ENCODE results near the gene GPR179.

The GPR179 gene

DNA sequence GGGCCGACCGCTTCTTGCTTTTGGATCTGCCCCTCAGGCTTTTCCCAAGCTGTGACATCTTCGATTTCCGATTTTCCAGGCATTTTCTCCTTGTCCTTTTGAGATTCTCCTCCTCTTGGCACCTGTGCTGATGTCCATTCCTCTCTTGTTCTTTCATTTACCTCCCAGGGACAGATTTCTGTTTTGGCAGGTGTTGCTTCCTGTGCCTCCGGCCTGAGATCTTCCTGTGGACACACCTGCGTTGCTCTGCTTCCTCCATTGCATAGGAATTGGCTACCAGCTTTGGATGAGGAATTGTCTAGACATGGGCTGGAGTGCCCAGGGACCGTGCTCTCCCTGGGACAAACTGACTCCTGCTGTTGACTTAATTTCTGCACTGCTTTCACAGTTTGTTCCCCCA lies 15.1 kb downstream of the GPR179 start:
- H3K4me3 ChIP-seq (ENCODE audit: low read length): no peak overlapping the region
- DNase-seq (ENCODE audit: low read depth): no peak
- TF ChIP-seq, protein P1, sequence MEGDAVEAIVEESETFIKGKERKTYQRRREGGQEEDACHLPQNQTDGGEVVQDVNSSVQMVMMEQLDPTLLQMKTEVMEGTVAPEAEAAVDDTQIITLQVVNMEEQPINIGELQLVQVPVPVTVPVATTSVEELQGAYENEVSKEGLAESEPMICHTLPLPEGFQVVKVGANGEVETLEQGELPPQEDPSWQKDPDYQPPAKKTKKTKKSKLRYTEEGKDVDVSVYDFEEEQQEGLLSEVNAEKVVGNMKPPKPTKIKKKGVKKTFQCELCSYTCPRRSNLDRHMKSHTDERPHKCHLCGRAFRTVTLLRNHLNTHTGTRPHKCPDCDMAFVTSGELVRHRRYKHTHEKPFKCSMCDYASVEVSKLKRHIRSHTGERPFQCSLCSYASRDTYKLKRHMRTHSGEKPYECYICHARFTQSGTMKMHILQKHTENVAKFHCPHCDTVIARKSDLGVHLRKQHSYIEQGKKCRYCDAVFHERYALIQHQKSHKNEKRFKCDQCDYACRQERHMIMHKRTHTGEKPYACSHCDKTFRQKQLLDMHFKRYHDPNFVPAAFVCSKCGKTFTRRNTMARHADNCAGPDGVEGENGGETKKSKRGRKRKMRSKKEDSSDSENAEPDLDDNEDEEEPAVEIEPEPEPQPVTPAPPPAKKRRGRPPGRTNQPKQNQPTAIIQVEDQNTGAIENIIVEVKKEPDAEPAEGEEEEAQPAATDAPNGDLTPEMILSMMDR (conservative IDR thresholded peaks at IDR 0.05; ENCODE audit: low read depth, low read length): no peak

DNA sequence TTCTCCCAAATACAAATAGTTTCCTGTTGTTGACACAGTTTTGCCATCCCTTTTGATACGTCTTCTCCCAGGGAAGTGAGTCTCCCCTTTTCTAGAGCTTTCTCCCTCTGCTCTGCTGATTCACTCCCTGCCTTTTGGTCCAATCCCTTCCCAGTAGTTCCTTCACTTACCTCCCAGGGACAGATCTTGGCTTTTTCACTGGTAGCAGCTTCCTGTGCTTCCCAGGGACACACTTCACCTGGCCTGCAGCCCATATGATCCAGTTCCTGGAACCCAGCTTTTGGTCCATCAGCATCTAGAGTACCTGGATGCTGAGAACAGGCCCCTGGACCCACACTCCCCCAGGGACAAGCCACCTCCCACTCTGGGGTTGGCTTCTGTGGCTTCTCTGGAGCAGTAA lies 15.8 kb downstream of the GPR179 start:
- TF ChIP-seq, protein P1 (conservative IDR thresholded peaks at IDR 0.05; ENCODE audit: low read depth, low read length): no peak
- DNase-seq (ENCODE audit: low read depth): no peak
- no peak overlapping the region for H3K4me3 ChIP-seq (ENCODE audit: low read length)

DNA sequence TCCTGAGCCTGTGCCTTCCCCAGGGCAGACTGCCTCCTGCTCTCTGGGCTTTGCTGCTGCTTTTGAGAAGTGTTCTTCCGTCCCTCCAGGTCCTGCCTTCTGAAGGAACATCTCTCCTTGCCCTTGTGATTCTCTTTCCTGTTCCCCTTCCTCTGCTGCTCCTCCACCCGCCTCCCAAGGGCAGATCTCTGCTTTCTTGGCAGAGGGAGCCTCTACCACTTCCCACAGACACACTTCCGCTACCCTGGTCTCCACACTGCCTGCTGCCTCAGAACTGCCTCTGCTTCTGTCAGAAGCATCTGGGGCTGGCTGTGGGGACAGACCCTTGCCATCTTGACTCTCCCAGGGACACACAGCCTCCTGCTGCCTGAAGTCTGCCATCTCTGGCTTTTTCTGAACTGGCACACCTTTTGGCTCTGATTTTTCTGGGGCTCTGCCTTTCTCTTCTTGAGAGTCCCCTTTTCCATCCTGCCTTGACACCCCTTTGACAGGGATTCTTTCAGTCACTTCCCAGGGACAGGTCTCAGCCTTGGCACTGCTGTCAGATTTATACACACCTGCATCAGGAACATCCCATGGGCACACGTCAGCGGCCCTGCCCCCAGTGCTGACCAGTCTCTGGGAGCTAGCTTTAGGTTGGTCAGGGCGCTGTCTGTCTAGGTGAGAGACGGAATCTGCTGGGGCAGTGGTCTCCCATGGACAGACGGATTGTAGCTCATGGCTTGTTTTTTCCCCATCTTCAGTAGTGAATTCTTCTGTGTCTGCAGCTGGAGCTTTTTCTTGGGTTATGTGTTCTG lies 16.6 kb downstream of the GPR179 start:
- DNase-seq (ENCODE audit: low read depth): no peak
- no peak overlapping the region for H3K4me3 ChIP-seq (ENCODE audit: low read length)
- TF ChIP-seq, protein P1 (conservative IDR thresholded peaks at IDR 0.05; ENCODE audit: low read depth, low read length): no peak

DNA sequence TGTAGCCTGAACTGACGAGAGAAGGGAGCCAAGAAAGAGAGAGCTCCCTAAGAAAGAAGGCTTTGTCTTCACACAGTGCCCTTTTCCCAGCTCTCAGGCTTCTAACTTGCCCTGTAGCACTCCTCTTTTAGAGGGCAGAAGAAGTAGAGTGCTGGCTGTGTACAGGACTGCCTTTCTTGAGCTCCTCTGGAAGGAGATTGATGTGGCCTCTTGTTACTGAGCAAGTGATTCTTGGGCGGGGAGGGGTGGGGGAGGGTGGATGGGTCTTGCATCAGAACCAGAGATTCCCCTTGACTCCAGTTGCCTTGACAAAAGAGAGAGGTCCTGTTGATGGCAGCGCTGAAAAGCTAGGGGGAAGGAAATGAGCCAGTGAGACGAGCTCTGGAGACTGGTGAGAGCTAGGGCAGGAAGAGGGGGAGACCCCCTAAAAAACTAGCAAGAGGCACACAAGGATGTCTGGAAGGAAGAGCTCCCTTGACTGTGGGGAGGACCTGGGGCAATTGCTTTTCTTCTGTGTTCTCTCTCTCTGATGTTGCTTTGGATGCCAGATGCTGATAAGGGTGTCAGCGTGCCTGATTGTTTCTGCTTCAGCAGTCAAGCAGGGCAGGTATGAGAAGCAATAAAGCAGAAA lies 18.4 kb downstream of the GPR179 start:
- no peak for DNase-seq (ENCODE audit: low read depth)
- TF ChIP-seq, protein P1 (conservative IDR thresholded peaks at IDR 0.05; ENCODE audit: low read depth, low read length): no peak
- no peak overlapping the region for H3K4me3 ChIP-seq (ENCODE audit: low read length)

DNA sequence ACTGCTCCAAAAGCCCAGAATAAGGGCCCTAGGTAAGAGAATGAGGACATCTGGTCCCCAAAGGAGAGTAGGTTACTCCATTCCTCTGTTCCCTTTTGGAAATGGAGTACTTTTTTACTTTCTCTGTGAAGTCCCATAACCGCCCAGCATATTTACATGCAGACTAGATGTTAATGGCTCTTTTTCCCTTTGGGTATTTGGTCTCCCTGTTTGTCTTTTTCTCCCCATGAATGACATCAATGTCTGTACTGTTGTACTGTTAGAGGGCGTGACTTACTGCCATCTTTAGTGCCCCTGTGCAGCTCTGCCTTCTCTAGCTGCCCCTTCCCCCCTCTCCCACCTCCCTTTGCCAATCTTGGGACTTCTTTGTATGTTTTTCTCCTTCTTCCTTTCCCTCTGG lies 19.0 kb downstream of the GPR179 start:
- no peak overlapping the region for H3K4me3 ChIP-seq (ENCODE audit: low read length)
- TF ChIP-seq, protein P1 (conservative IDR thresholded peaks at IDR 0.05; ENCODE audit: low read depth, low read length): no peak
- no peak for DNase-seq (ENCODE audit: low read depth)

DNA sequence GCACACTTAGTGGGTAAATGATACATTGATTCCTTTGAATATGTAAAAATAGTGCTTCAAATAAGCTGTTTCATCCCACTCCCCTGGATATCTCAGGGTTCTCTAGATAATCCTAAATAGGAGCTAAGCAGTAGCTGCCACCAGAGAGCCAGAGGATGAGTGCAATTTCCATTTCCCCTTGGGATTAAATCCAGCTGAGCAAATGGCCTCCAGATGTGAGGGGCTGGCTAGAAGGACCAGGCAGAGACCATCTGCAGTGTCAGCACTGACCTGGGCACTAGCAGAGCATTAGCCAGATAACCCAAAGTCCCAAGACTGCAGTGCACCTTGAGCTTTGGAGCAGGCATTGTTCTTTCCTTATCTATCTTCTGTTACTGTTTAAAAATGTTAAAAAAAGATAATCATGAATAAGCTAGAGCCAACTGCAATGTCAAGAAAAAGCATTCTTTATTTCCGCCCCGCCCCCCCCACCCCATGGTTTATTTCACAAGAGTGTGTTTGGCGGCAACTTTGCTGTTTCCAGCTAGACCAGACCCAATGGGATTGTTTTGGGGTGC lies 19.5 kb downstream of the GPR179 start:
- TF ChIP-seq, protein P1 (conservative IDR thresholded peaks at IDR 0.05; ENCODE audit: low read depth, low read length): no peak
- H3K4me3 ChIP-seq (ENCODE audit: low read length): no peak overlapping the region
- no peak for DNase-seq (ENCODE audit: low read depth)

Data from retinal pigment epithelial cell (primary cell).